Upper lobe of left lung (tissue), 4 donors: Measurements from ENCODE around the gene IP6K3.

Experiments
- EP300 ChIP-seq, 4 donors: sonication (generic); formaldehyde crosslinking; IDR thresholded peaks; one replicate each; pipeline ENCODE4 v1.5.1; 2017; ENCODE audit warnings: antibody characterized with exemption in 4 of 4, control low read depth in 2 of 4
- TF ChIP-seq, protein P1 (sequence below), 6 experiments: fragments of 450-650 bp in 4 of 6; fragments of 200-600 bp in 2 of 6; sonication (generic) in 2 of 6; IDR thresholded peaks; one replicate each; pipeline ENCODE4 v1.5.1; 2016 to 2019; ENCODE audit warnings: antibody characterized with exemption in 6 of 6

DNA sequence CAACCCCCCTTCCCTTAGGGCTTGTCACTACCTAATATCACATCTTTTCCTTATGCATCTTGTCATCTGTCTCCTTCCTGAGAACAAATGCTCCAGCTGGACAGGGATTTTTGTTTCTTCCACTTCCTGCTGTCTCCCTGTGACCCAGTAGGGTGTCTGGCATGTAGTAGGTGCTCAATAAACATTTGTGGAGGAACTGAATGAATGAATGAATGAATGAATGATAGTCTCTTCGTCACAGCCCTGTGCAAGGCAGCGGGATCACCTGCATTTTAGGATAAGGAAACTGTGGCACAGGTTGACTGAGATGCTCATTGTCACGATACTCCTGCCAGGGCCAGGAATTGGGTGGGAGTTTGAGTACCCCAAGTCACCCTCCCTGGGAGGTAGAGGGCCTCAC is 28.1 kb upstream of the IP6K3 start:
- TF ChIP-seq EP300 (IDR thresholded peaks at IDR 0.05): no peak
- TF ChIP-seq, protein P1, sequence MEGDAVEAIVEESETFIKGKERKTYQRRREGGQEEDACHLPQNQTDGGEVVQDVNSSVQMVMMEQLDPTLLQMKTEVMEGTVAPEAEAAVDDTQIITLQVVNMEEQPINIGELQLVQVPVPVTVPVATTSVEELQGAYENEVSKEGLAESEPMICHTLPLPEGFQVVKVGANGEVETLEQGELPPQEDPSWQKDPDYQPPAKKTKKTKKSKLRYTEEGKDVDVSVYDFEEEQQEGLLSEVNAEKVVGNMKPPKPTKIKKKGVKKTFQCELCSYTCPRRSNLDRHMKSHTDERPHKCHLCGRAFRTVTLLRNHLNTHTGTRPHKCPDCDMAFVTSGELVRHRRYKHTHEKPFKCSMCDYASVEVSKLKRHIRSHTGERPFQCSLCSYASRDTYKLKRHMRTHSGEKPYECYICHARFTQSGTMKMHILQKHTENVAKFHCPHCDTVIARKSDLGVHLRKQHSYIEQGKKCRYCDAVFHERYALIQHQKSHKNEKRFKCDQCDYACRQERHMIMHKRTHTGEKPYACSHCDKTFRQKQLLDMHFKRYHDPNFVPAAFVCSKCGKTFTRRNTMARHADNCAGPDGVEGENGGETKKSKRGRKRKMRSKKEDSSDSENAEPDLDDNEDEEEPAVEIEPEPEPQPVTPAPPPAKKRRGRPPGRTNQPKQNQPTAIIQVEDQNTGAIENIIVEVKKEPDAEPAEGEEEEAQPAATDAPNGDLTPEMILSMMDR (IDR thresholded peaks at IDR 0.05): no peak
